H1 (cell line): ENCODE measurements around the gene NEK11. TPM values are rescaled to one million over a fixed set of nuclear protein-coding genes. Genes with fewer than 3 reads are reported as not detected.

Source experiments
- CTCF ChIA-PET: fragments of 300-600 bp; sonication (Branson Sonifier 250); formaldehyde crosslinking; loops from one replicate; lab custom pipeline; 2021; ENCODE audit not compliant: partially characterized antibody; lab: Charles Lee
- POLR2A ChIA-PET: fragments of 300-600 bp; sonication (Branson Sonifier 250); formaldehyde crosslinking; loops from one replicate; lab custom pipeline; 2021; ENCODE audit warnings: inconsistent platforms; ENCODE audit not compliant: partially characterized antibody; lab: Charles Lee
- DNase-seq, 2 experiments: peaks; one replicate each; pipeline versions ENCODE4 v3.0.0 to v3.0.0-alpha.2; 2010 to 2022; ENCODE audit warnings: low spot score in 2 of 2, low read depth in 1 of 2, mixed read lengths in 1 of 2
- FAIRE-seq: peaks from 2 replicates; lab custom pipeline; 2011; peaks lifted over from hg19 to GRCh38; lab: Jason Lieb, UNC
- H2AFZ ChIP-seq: 2 replicates; pipeline ENCODE4 v1.8.1; 2012; ENCODE audit warnings: low read length, inconsistent platforms
- H2AK5ac ChIP-seq: 2 replicates; pipeline ENCODE4 v1.6.1; 2013; ENCODE audit warnings: low read depth, low read length
- H2BK120ac ChIP-seq: replicated peaks from 2 replicates; pipeline ENCODE3; 2013; ENCODE audit warnings: low read depth, low read length, inconsistent platforms
- H2BK12ac ChIP-seq: 2 replicates; pipeline ENCODE4 v1.6.1; 2013; ENCODE audit warnings: low read depth, low read length
- H2BK15ac ChIP-seq: 2 replicates; pipeline ENCODE4 v1.6.1; 2013; ENCODE audit warnings: low read length
- H2BK20ac ChIP-seq: 2 replicates; pipeline ENCODE4 v1.6.1; 2013; ENCODE audit warnings: low read length
- H2BK5ac ChIP-seq: 2 replicates; pipeline ENCODE4 v1.6.1; 2013; ENCODE audit warnings: low read depth, low read length
- H3K14ac ChIP-seq: 2 replicates; pipeline ENCODE4 v1.6.1; 2013; ENCODE audit warnings: inconsistent platforms; ENCODE audit not compliant: insufficient read length
- H3K18ac ChIP-seq: 2 replicates; pipeline ENCODE4 v1.6.1; 2013; ENCODE audit warnings: low read length; ENCODE audit errors: extremely low read depth
- H3K23ac ChIP-seq: 2 replicates; pipeline ENCODE4 v1.6.1; 2013; ENCODE audit warnings: inconsistent platforms; ENCODE audit not compliant: insufficient read length
- H3K23me2 ChIP-seq: 2 replicates; pipeline ENCODE4 v1.6.1; 2013; ENCODE audit warnings: low read depth, low read length
- H3K27ac ChIP-seq: 2 replicates; pipeline ENCODE4 v1.6.1; 2011; ENCODE audit warnings: low read depth, low read length, inconsistent platforms
- H3K27me3 ChIP-seq, 4 experiments: replicated peaks in 1 of 4; 1 replicate in 1 of 4; 2 replicates in 3 of 4; pipeline versions ENCODE4 v1.6.1 to v1.8.1; 2011 to 2013; ENCODE audit warnings: low read length in 3 of 4, mild to moderate bottlenecking in 3 of 4, inconsistent platforms in 2 of 4, mixed read lengths in 2 of 4, moderate library complexity in 1 of 4; ENCODE audit not compliant: control insufficient read depth in 3 of 4, insufficient read depth in 3 of 4; ENCODE audit errors: extremely low read depth in 1 of 4
- H3K36me3 ChIP-seq, 4 experiments: 2 replicates each; pipeline versions ENCODE4 v1.6.1 to v1.8.1; 2011 to 2013; ENCODE audit warnings: mild to moderate bottlenecking in 4 of 4, low read length in 3 of 4, moderate library complexity in 2 of 4, control low read depth in 1 of 4, inconsistent platforms in 1 of 4; ENCODE audit not compliant: insufficient read depth in 4 of 4, control insufficient read depth in 2 of 4
- H3K4ac ChIP-seq: replicated peaks from 2 replicates; pipeline ENCODE3; 2013; ENCODE audit warnings: low read length, low read depth, mixed read lengths, inconsistent platforms; ENCODE audit not compliant: insufficient read length
- H3K4me1 ChIP-seq, 4 experiments: replicated peaks in 1 of 4; 1 replicate in 1 of 4; 2 replicates in 3 of 4; pipeline versions ENCODE4 v1.6.1 to v1.8.1; 2011 to 2013; ENCODE audit warnings: low read length in 3 of 4, inconsistent platforms in 2 of 4, mixed read lengths in 1 of 4; ENCODE audit not compliant: insufficient read depth in 4 of 4, control insufficient read depth in 3 of 4
- H3K4me2 ChIP-seq, 2 experiments: 2 replicates each; pipeline versions ENCODE4 v1.6.1 to v1.8.1; 2011 to 2013; ENCODE audit warnings: low read depth in 2 of 2, low read length in 2 of 2, control low read depth in 1 of 2, inconsistent platforms in 1 of 2, mild to moderate bottlenecking in 1 of 2; ENCODE audit not compliant: insufficient read depth in 1 of 2
- H3K4me3 ChIP-seq, 4 experiments: fragments of 200-600, 300-600 bp in 1 of 4; sonication (generic), shearing (Covaris generic), sonication (Bioruptor Twin) in 1 of 4; 2 replicates each; pipeline versions ENCODE4 v1.5.1 to v1.8.1; 2011 to 2016; ENCODE audit warnings: low read length in 4 of 4, low read depth in 3 of 4, control low read depth in 2 of 4, inconsistent platforms in 2 of 4, mild to moderate bottlenecking in 2 of 4, mixed read lengths in 1 of 4, moderate library complexity in 1 of 4; ENCODE audit not compliant: insufficient read depth in 2 of 4; ENCODE audit errors: extremely low read depth in 1 of 4
- H3K56ac ChIP-seq: replicated peaks from 2 replicates; pipeline ENCODE3; 2013; ENCODE audit warnings: low read depth, mild to moderate bottlenecking, mixed read lengths, low read length, inconsistent platforms; ENCODE audit not compliant: insufficient read length
- H3K79me1 ChIP-seq: 2 replicates; pipeline ENCODE4 v1.6.1; 2013; ENCODE audit warnings: low read depth, low read length, control low read depth
- H3K79me2 ChIP-seq, 2 experiments: 2 replicates each; pipeline versions ENCODE4 v1.6.1 to v1.8.1; 2012 to 2013; ENCODE audit warnings: low read length in 2 of 2, mild to moderate bottlenecking in 2 of 2, inconsistent platforms in 1 of 2; ENCODE audit not compliant: insufficient read depth in 2 of 2, control insufficient read depth in 1 of 2
- H3K9ac ChIP-seq, 4 experiments: replicated peaks in 1 of 4; 1 replicate in 1 of 4; 2 replicates in 3 of 4; pipeline versions ENCODE4 v1.6.1 to v1.8.1; 2011 to 2013; ENCODE audit warnings: low read depth in 3 of 4, low read length in 3 of 4, control low read depth in 2 of 4, mild to moderate bottlenecking in 2 of 4, moderate library complexity in 2 of 4, inconsistent platforms in 1 of 4; ENCODE audit errors: extremely low read depth in 1 of 4
- H3K9me3 ChIP-seq, 2 experiments: 2 replicates each; pipeline versions ENCODE4 v1.6.1 to v1.8.1; 2012 to 2013; ENCODE audit warnings: mild to moderate bottlenecking in 2 of 2, moderate library complexity in 2 of 2, control low read depth in 1 of 2, inconsistent platforms in 1 of 2, low read depth in 1 of 2, low read length in 1 of 2, mixed read lengths in 1 of 2; ENCODE audit not compliant: insufficient read depth in 2 of 2
- H4K20me1 ChIP-seq, 2 experiments: replicated peaks in 1 of 2; 2 replicates each; pipeline versions ENCODE3 to v1.8.1; 2011 to 2013; ENCODE audit warnings: inconsistent platforms in 2 of 2, low read length in 2 of 2, mild to moderate bottlenecking in 1 of 2; ENCODE audit not compliant: insufficient read depth in 2 of 2, control insufficient read depth in 1 of 2
- H4K5ac ChIP-seq: 2 replicates; pipeline ENCODE4 v1.6.1; 2013; ENCODE audit warnings: low read length, low read depth, mixed read lengths, inconsistent platforms; ENCODE audit not compliant: insufficient read length
- H4K8ac ChIP-seq: 2 replicates; pipeline ENCODE4 v1.8.0; 2013; ENCODE audit warnings: mild to moderate bottlenecking, moderate library complexity, low read length, inconsistent platforms; ENCODE audit not compliant: insufficient read depth; ENCODE audit errors: extremely low read depth
- H4K91ac ChIP-seq: replicated peaks from 2 replicates; pipeline ENCODE3; 2013; ENCODE audit warnings: low read length, mixed read lengths, inconsistent platforms; ENCODE audit not compliant: insufficient read length
- BRCA1 ChIP-seq: IDR thresholded peaks from 2 replicates; pipeline ENCODE4 v1.6.1; 2012; ENCODE audit warnings: low read depth, low read length, improper control_type of control experiment
- GABPA ChIP-seq: IDR thresholded peaks from 2 replicates; pipeline ENCODE4 v1.6.1; 2011; ENCODE audit warnings: mild to moderate bottlenecking, low read length, moderate library complexity, borderline replicate concordance; ENCODE audit not compliant: insufficient read depth
- JUN ChIP-seq: IDR thresholded peaks from 2 replicates; pipeline ENCODE4 v1.6.1; 2011; ENCODE audit warnings: low read depth, mild to moderate bottlenecking, improper control_type of control experiment, low read length
- RXRA ChIP-seq: IDR thresholded peaks from 2 replicates; pipeline ENCODE4 v1.6.1; 2011; ENCODE audit warnings: low read depth, mild to moderate bottlenecking, low read length, moderate library complexity; ENCODE audit not compliant: insufficient read depth
- SIX5 ChIP-seq: IDR thresholded peaks from 2 replicates; pipeline ENCODE4 v1.6.1; 2011; ENCODE audit warnings: mild to moderate bottlenecking, low read depth, low read length
- SP1 ChIP-seq: IDR thresholded peaks from 2 replicates; pipeline ENCODE4 v1.6.1; 2011; ENCODE audit warnings: low read depth, low read length
- WGBS, 2 experiments: shearing (Covaris generic) in 1 of 2; methylation state at CpG; one replicate each; pipeline versions ENCODE4 v1.1.6 to v1.1.7; 2013 to 2015; ENCODE audit warnings: low lambda C conversion rate in 2 of 2, mixed read lengths in 2 of 2, inconsistent platforms in 1 of 2, low coverage in 1 of 2, missing lambda C conversion rate in 1 of 2; ENCODE audit not compliant: insufficient replicate concordance in 2 of 2, insufficient coverage in 1 of 2, insufficient read length in 1 of 2; ENCODE audit errors: extremely low coverage in 1 of 2, missing lambda C conversion rate in 1 of 2; 5-methylcytosine and 5-hydroxymethylcytosine counted together
- polyA plus RNA-seq, 7 experiments: library from polyadenylated mRNA; depleted of rRNA in 3 of 7; stranded (reverse) in 5 of 7; unstranded in 2 of 7; fragments of >200 nt in 5 of 7; fragments of 200-250 nt in 2 of 7; gene quantifications; 1 replicate in 5 of 7; 2 replicates in 1 of 7; 4 replicates in 1 of 7; pipeline versions ENCODE4 v1.2.1 to v1.2.3, GENCODE V29; 2011 to 2013; ENCODE audit warnings: missing spikeins in 2 of 7, mixed read lengths in 2 of 7
- total RNA-seq: library from RNA; stranded (reverse); fragmentation: NEBNext Ultra II Directional; extraction: Animal tissue kit (Norgen Biotek cat#: 25700); gene quantifications from 2 replicates; pipeline ENCODE4 v1.2.1, GENCODE V29; 2021

The NEK11 gene
- total and polyA plus RNA-seq, 2 of the 8 experiments (the other 6 are each of a cell fraction or from before 2014, with no cell fraction given): 0.60 TPM; not detected in 1

DNA sequence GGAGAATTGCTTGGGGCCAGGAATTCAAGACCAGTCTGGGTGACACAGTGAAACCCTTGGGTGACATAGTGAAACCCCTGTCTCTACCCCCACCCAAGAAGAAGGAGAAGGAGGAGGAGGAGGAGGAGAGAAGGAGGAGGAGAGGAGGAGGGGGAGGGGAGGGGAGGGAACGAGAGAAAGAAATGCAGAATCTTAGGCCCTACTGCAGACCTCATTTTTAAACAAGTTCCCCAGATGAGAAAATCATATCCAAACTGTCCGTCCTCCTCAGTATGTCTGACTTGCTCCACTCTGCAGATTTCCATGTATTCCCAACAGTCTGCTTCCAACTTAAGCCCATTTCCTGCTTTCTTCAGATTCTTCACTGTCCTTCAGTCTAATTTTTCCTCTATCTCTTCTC lies 291.0 kb downstream of the NEK11 start:
- Histone ChIP-seq H2BK5ac (no peak overlapping the region), H2AFZ (no peak overlapping the region), H4K91ac (no peak overlapping the region), H3K4me2 (no peak overlapping the region), H2AK5ac (no peak overlapping the region), H3K9me3 (no peaks in the 10 kb centered on the region), H2BK120ac (no peak overlapping the region), H3K27me3 (no peaks in the 10 kb centered on the region), H3K36me3 (no peaks in the 10 kb centered on the region), H4K5ac (no peak overlapping the region), H4K20me1 (no peaks in the 10 kb centered on the region), H3K79me1 (no peaks in the 10 kb centered on the region), H3K4me3 (no peak overlapping the region), H2BK20ac (no peak overlapping the region), H3K23ac (no peak overlapping the region), H3K23me2 (no peaks in the 10 kb centered on the region), H3K4me1 (peaks cover 0 to 4% (median 0%) of the 10 kb centered on the region in 4 experiments; a peak in 4 of 7 replicates), H2BK15ac (no peak overlapping the region), H3K14ac (no peak overlapping the region), H3K79me2 (no peaks in the 10 kb centered on the region), H3K27ac (no peak overlapping the region), H3K4ac (no peak overlapping the region), H3K18ac (no peak overlapping the region; the same call in 1 of the 2 replicates), H3K56ac (no peak overlapping the region), H3K9ac (no peak overlapping the region), H2BK12ac (no peak overlapping the region), H4K8ac (no peak overlapping the region)
- ChIA-PET CTCF (no interaction called here), POLR2A (interaction anchor here (1.3 kb wide), 1 partner anchor 12 kb away, joined by 3 read pairs; no protein-coding TSS in a partner anchor)
- 80% methylated on average over 1 of the region's 2 CpGs; no CpG with 5 or more reads in 1 of the 2 experiments for WGBS, 2 experiments
- TF ChIP-seq JUN: no peak
- no peak for TF ChIP-seq SP1
- TF ChIP-seq SIX5: no peak
- TF ChIP-seq RXRA: no peak
- no peak for TF ChIP-seq BRCA1
- TF ChIP-seq GABPA: no peak
- FAIRE-seq (no peak), DNase-seq (no peak)
